Mammary epithelial cell (primary cell): Measurements from ENCODE around the gene ATG14.

Experiments
- CTCF ChIP-seq, 2 donors: IDR thresholded peaks in 1 of 2; conservative IDR thresholded peaks in 1 of 2; 2 replicates each; pipeline ENCODE4 v1.5.1; 2011 to 2012; ENCODE audit warnings: inconsistent platforms in 2 of 2, low read length in 2 of 2, mild to moderate bottlenecking in 2 of 2, control low read depth in 1 of 2, low read depth in 1 of 2; ENCODE audit not compliant: insufficient read depth in 1 of 2; ENCODE audit errors: extremely low read depth in 1 of 2
- EZH2 ChIP-seq: IDR thresholded peaks from 2 replicates; pipeline ENCODE4 v1.6.1; 2012; ENCODE audit warnings: low read length, inconsistent platforms, borderline replicate concordance

DNA sequence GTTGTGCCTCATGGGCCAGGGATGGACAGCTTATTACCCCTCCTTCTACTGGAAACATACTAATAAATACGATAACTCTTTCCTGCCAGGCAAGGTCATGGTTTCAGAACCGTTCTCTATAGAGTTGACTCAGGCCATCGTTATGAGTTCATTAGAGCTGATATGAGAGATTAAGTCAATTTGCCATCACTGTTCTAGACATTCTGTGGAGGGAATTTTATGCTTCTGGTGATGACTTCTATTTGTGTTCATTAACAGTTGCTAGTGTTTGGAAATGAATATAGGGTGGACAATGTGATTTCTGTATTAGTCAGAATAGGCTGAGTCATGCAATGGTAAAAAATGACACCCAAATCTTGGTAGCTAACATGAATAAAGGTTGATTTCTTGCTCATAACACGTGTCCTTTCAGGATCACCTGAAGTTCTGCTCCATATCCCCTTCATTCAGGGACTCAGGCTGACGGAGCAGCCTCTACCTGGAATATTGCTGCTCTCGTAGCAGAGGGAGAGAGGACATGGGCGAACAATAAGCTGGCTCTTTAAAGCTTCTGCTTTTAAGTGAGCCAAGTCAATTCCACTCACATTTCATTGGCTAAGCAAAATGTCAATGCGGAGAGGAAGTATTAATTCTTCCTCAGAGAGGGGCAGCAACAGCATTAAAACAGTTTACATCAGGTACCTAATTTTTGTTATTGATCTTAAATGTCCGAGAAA, 47.3 kb upstream of the ATG14 start:
- TF ChIP-seq CTCF (conservative IDR thresholded peaks at IDR 0.05 in 1 of 2, IDR thresholded peaks at IDR 0.05 in 1 of 2; ENCODE audit: extremely low read depth in 1 of 2, insufficient read depth in 1 of 2, low read depth in 1 of 2, low read length in 2 of 2) (no peak), EZH2 (no peak)
